Rectal smooth muscle tissue (tissue), 1 donor: Measurements from ENCODE around the gene TSPAN16.
"Not testable (repeated sequence)": the region's sequence is repeated elsewhere in the genome, so short reads cannot be mapped to it uniquely, and the experiment has no call there.

Source experiments
- H3K27ac ChIP-seq: one replicate; pipeline ENCODE4 v1.7.0; 2013; ENCODE audit warnings: low read depth, low read length, inconsistent platforms
- H3K27me3 ChIP-seq: one replicate; pipeline ENCODE4 v1.7.0; 2013; ENCODE audit warnings: low read length; ENCODE audit not compliant: control insufficient read depth, insufficient read depth
- H3K36me3 ChIP-seq: one replicate; pipeline ENCODE4 v1.7.0; 2013; ENCODE audit warnings: low read length; ENCODE audit not compliant: control insufficient read depth, insufficient read depth
- H3K4me1 ChIP-seq: one replicate; pipeline ENCODE4 v1.7.0; 2013; ENCODE audit warnings: low read length; ENCODE audit not compliant: control insufficient read depth, insufficient read depth
- H3K4me3 ChIP-seq: one replicate; pipeline ENCODE4 v1.7.0; 2013; ENCODE audit warnings: low read length
- H3K9ac ChIP-seq: one replicate; pipeline ENCODE4 v1.7.0; 2013; ENCODE audit warnings: low read length

Gene TSPAN16

GRCh38 chr19:11295180-11295579, 780 bp upstream of the TSPAN16 start:
- Histone ChIP-seq H3K27me3 (no peaks in the 10 kb centered on the region), H3K9ac (no peak overlapping the region), H3K4me1 (no peaks in the 10 kb centered on the region), H3K4me3 (no peak overlapping the region), H3K36me3 (no peaks in the 10 kb centered on the region), H3K27ac (no peak overlapping the region)

- Histone ChIP-seq H3K4me3 (no peak overlapping the region), H3K4me1 (no peaks in the 10 kb centered on the region), H3K36me3 (no peaks in the 10 kb centered on the region), H3K27me3 (no peaks in the 10 kb centered on the region), H3K27ac (no peak overlapping the region), H3K9ac (no peak overlapping the region)
Measured at GRCh38 chr19:11296264-11296663, 304 bp downstream of the TSPAN16 start.

GRCh38 chr19:11299946-11300810, 4.2 kb downstream of the TSPAN16 start:
- Histone ChIP-seq H3K4me3 (no peak overlapping the region), H3K27ac (no peak overlapping the region), H3K4me1 (no peaks in the 10 kb centered on the region), H3K9ac (no peak overlapping the region), H3K27me3 (no peaks in the 10 kb centered on the region), H3K36me3 (no peaks in the 10 kb centered on the region)

- H3K27ac ChIP-seq, result no peak overlapping the region
- no peaks in the 10 kb centered on the region for H3K27me3 ChIP-seq
- no peaks in the 10 kb centered on the region for H3K4me1 ChIP-seq
- H3K9ac ChIP-seq, result no peak overlapping the region
- no peak overlapping the region for H3K4me3 ChIP-seq
- H3K36me3 ChIP-seq, result no peaks in the 10 kb centered on the region
Measured at GRCh38 chr19:11300811-11301120, 4.8 kb downstream of the TSPAN16 start.

GRCh38 chr19:11304936-11305335, 9.0 kb downstream of the TSPAN16 start:
- H3K27me3 ChIP-seq, result no peaks in the 10 kb centered on the region
- H3K4me3 ChIP-seq, result no peak overlapping the region
- no peaks in the 10 kb centered on the region for H3K4me1 ChIP-seq
- H3K36me3 ChIP-seq, result no peaks in the 10 kb centered on the region
- H3K27ac ChIP-seq, result no peak overlapping the region
- H3K9ac ChIP-seq, result no peak overlapping the region

GRCh38 chr19:11306337-11306736, 10.4 kb downstream of the TSPAN16 start:
- no peak overlapping the region for H3K4me3 ChIP-seq
- H3K36me3 ChIP-seq, result no peaks in the 10 kb centered on the region
- no peaks in the 10 kb centered on the region for H3K27me3 ChIP-seq
- no peak overlapping the region for H3K27ac ChIP-seq
- no peak overlapping the region for H3K9ac ChIP-seq
- no peaks in the 10 kb centered on the region for H3K4me1 ChIP-seq

GRCh38 chr19:11320278-11320995, 24.5 kb downstream of the TSPAN16 start:
- H3K4me1 ChIP-seq, H3K27ac ChIP-seq, H3K4me3 ChIP-seq: not testable (repeated sequence)

GRCh38 chr19:11321191-11322126, 25.5 kb downstream of the TSPAN16 start:
- Histone ChIP-seq H3K9ac (no peak overlapping the region), H3K36me3 (no peaks in the 10 kb centered on the region), H3K4me3 (no peak overlapping the region), H3K4me1 (peaks cover 3% of the 10 kb centered on the region), H3K27ac (no peak overlapping the region), H3K27me3 (no peaks in the 10 kb centered on the region)

More at GRCh38 chr19:11320278-11320995, 24.5 kb downstream of the TSPAN16 start:
- not testable (repeated sequence) for H3K27me3 ChIP-seq, H3K9ac ChIP-seq, H3K36me3 ChIP-seq

- H3K9ac ChIP-seq, result no peak overlapping the region
- no peaks in the 10 kb centered on the region for H3K36me3 ChIP-seq
- H3K27me3 ChIP-seq, result no peaks in the 10 kb centered on the region
- no peak overlapping the region for H3K4me3 ChIP-seq
- H3K4me1 ChIP-seq, result peaks cover 3% of the 10 kb centered on the region
- no peak overlapping the region for H3K27ac ChIP-seq
Measured at GRCh38 chr19:11322269-11323024, 26.5 kb downstream of the TSPAN16 start.

- no peak overlapping the region for H3K4me3 ChIP-seq
- no peaks in the 10 kb centered on the region for H3K36me3 ChIP-seq
- H3K4me1 ChIP-seq, result peaks cover 3% of the 10 kb centered on the region
- no peak overlapping the region for H3K9ac ChIP-seq
- H3K27ac ChIP-seq, result no peak overlapping the region
- no peaks in the 10 kb centered on the region for H3K27me3 ChIP-seq
Measured at GRCh38 chr19:11323601-11324078, 27.7 kb downstream of the TSPAN16 start.

- Histone ChIP-seq H3K4me3 (no peak overlapping the region), H3K4me1 (peaks cover 3% of the 10 kb centered on the region), H3K27me3 (no peaks in the 10 kb centered on the region), H3K9ac (no peak overlapping the region), H3K36me3 (no peaks in the 10 kb centered on the region), H3K27ac (no peak overlapping the region)
Measured at GRCh38 chr19:11324079-11324661, 28.2 kb downstream of the TSPAN16 start.
